Measurements from ENCODE around the gene ERG.
A peak's percentile ranks its signal among the peaks of the same experiment; 100 is the strongest.

The ERG gene, protein sequence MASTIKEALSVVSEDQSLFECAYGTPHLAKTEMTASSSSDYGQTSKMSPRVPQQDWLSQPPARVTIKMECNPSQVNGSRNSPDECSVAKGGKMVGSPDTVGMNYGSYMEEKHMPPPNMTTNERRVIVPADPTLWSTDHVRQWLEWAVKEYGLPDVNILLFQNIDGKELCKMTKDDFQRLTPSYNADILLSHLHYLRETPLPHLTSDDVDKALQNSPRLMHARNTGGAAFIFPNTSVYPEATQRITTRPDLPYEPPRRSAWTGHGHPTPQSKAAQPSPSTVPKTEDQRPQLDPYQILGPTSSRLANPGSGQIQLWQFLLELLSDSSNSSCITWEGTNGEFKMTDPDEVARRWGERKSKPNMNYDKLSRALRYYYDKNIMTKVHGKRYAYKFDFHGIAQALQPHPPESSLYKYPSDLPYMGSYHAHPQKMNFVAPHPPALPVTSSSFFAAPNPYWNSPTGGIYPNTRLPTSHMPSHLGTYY

GRCh38 chr21:38498057-38498833 lies at the start of gene ERG:
TSS of gene ERG (minus strand) at chr21:38498477. CDS start at chr21:38498380, 97 bp downstream.
- no peak for DNase-seq (ENCODE audit: low read depth, low spot score)

DNA sequence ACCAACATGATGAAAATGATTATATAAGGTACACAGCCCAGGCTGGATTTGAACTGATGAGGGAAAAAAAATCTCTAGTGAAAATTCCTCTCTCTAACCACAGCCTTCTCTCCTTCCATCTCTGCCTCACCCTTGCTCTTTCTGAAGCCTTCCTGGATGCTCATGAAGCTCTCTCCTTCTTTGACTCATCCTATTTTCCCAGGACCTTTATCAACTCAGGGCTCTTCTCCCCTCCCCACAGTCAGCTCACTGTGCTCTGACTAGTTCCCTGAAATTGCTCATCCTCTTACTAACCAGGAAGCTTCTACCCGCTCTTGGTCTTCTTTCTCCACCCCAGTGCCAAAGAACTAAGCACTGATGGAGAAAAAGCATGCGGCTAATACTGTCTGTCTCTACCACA lies 46.4 kb upstream of the ERG start:
- no peak for DNase-seq (ENCODE audit: low read depth, low spot score)

- DNase-seq (ENCODE audit: low read depth, low spot score) = no peak
Measured at GRCh38 chr21:38542263-38542662, 44.0 kb upstream of the ERG start.

GRCh38 chr21:38538353-38538752 lies 40.1 kb upstream of the ERG start:
- DNase-seq (ENCODE audit: low read depth, low spot score) = no peak

GRCh38 chr21:38534591-38534990 lies 36.3 kb upstream of the ERG start:
- no peak for DNase-seq (ENCODE audit: low read depth, low spot score)

DNA sequence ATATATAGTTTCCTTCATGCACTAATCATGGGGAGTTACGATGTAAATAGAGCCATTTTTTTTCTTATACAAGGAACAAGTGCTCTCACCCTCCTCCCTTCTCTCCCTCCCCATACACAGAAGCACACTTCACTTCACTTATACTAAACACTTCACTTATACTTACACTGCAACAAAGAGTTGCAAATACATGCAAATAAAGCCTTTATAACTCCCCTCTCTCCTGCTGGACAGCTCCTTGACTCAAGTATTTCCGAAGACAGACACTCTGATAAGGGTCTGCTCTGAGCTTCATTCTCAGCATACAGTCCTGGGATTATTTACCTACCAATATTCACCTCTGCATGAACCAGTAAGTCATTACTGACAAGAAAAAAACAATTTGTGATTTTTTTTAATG lies 35.6 kb upstream of the ERG start:
- DNase-seq (ENCODE audit: low read depth, low spot score) = no peak

- no peak for DNase-seq (ENCODE audit: low read depth, low spot score)
Measured at GRCh38 chr21:38531591-38531990, 33.3 kb upstream of the ERG start.

DNA sequence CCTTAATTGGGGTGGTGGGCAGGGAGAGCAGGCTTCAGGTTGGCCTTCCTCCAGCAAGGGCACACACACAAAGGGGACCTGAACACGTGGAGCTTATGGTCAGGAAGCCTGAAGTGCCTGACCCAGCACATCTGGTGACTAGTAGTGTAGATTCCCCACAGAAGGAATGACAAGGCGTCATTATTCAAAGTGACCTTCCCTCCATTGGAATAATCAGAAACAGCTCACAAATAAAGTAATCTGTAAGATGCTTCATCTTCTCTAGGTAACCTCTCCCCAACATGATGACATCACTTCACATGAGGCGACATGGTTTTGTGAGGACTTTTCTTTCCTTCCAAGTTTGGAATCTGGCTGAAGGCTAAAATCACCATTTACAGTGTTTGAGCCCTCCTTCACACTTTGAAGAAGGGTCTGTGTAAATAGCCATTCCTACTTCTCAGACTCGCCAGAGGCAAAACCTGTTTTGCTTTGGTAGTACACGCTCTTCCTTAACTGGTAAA lies 32.8 kb upstream of the ERG start:
- no peak for DNase-seq (ENCODE audit: low read depth, low spot score)

GRCh38 chr21:38527737-38528136 lies 29.5 kb upstream of the ERG start:
- DNase-seq (ENCODE audit: low read depth, low spot score) = no peak

DNA sequence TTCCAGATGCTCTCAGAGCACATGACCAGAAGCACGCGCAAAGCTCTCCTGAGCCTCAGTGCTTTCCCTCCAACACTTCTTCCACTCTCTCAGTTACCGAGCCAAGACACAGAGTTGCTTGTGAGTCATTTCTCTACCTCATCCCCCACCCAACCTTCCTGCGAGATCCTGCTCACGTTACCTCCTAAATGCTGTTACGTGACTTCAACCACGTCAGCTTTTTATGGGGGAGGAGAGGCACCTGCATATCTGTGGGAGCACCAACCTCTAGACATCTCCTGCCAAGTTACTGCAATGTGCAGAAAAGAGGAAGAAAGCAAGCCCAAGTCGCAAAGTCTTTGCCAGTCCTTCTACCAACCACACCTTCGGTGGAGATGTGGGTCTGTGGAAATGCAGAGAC lies 27.2 kb upstream of the ERG start:
- no peak for DNase-seq (ENCODE audit: low read depth, low spot score)

DNA sequence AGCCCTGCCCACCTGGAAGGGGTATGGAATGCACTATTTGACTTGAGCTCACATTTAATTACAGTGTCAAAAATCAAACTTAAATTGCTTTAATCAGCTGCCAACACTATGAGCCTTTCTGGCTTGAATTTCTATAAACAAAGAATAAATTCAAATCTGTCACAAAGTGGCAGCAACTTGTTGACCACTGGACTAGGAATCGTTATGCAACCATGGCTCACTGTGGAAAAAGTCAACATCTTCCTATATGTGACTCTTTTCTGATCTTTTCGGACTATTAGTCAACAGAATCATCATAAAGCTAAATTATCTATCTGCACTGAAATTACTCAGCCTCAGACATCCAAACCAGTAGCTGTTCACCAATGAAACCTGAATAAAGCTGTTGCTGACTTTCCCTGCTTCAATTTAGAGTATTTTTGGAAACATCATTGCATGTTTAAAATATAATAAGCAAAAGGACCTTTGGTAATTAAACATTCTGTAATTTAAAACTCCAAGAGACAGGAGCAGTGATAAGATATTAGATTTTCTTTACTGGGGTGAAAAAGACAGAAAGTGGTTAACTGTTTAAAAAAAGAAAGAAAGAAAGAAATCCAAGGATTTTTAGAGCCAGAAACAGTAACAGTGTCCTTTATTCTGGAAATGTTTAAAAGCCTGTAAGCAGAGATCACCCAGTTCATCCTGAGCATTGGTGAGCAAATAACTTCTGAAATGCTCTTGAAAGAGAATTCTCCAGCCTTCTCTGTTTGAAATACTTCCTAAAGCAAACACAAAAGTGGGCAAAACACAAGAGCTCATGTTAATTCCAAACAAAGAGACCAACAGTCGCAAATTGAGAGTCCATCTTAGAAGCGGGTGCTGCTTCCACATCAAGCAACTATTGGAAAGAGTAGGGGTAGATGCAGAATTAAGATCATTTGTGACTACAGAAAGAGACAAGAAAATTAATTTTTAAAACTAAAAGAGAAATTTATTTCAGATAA lies 26.2 kb upstream of the ERG start:
- DNase-seq (ENCODE audit: low read depth, low spot score) = no peak

DNA sequence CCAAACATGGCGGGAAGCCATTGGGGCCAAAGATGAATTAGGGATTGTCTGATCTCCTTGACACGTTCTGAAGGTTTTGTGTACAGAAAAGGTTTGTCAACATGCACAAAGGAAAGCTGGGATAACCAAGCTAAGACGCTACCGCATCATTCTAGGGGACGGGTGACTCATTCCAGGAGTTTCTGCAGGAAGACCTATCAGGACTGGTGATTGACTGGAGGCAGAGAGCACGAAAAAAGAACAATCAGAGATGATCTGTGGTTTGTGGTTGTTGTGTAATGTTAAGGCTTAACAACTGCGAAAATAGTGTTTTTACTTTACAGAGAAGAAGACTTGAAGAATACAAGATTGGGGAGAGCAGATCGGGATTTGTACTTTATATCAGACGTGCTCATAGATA lies 22.2 kb upstream of the ERG start:
- no peak for DNase-seq (ENCODE audit: low read depth, low spot score)

GRCh38 chr21:38511662-38512243 lies 13.5 kb upstream of the ERG start:
- DNase-seq (ENCODE audit: low read depth, low spot score) = no peak

DNA sequence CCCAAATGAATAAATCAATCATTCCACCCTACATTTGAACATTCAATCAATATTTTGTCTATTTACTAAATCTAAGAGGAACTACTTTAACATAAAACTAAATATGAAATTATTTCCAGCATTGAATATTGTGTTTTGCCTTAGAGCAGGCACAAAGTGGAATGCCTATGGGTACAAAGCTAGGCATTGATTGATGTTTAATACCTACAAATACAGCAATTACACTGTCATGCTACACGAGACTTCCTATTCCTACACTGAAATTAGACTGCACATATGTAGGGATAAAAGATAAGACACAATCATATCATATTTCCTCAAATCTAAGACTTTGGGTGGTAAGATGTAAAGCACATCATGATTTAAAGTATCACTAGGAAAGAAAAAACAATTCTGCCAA lies 12.9 kb upstream of the ERG start:
- DNase-seq (ENCODE audit: low read depth, low spot score) = no peak

GRCh38 chr21:38507374-38507942 lies 9.2 kb upstream of the ERG start:
- DNase-seq (ENCODE audit: low read depth, low spot score) = no peak

- no peak for DNase-seq (ENCODE audit: low read depth, low spot score)
Measured at GRCh38 chr21:38506661-38507281, 8.5 kb upstream of the ERG start.

GRCh38 chr21:38505654-38506523 lies 7.6 kb upstream of the ERG start:
- DNase-seq (ENCODE audit: low read depth, low spot score) = peak; percentile 42

GRCh38 chr21:38504066-38504465 lies 5.8 kb upstream of the ERG start:
- no peak for DNase-seq (ENCODE audit: low read depth, low spot score)

- DNase-seq (ENCODE audit: low read depth, low spot score) = no peak
Measured at GRCh38 chr21:38503583-38503982, 5.3 kb upstream of the ERG start.

Measured in brain pericyte (primary cell).